Measurements from ENCODE around the gene KIAA0825. TPM values are rescaled to one million over a fixed set of nuclear protein-coding genes. Genes with fewer than 3 reads are reported as not detected.

KIAA0825 gene
- total RNA-seq, 1 donor, result 9.5 TPM

- TF ChIP-seq CTCF (IDR thresholded peaks at IDR 0.05; ENCODE audit: insufficient read depth, low read depth, low read length), result no peak
- H3K4me3 ChIP-seq (ENCODE audit: low read depth, low read length), result no peak overlapping the region
- DNase-seq (ENCODE audit: low read depth), result no peak
Measured at GRCh38 chr5:94375801-94376200, 242.6 kb downstream of the KIAA0825 start.

- H3K4me3 ChIP-seq (ENCODE audit: low read depth, low read length), result no peak overlapping the region
- no peak for TF ChIP-seq CTCF (IDR thresholded peaks at IDR 0.05; ENCODE audit: insufficient read depth, low read depth, low read length)
- DNase-seq (ENCODE audit: low read depth), result no peak
Measured at GRCh38 chr5:94374336-94374735, 244.1 kb downstream of the KIAA0825 start.

- no peak for DNase-seq (ENCODE audit: low read depth)
- no peak for TF ChIP-seq CTCF (IDR thresholded peaks at IDR 0.05; ENCODE audit: insufficient read depth, low read depth, low read length)
- H3K4me3 ChIP-seq (ENCODE audit: low read depth, low read length), result no peak overlapping the region
Measured at GRCh38 chr5:94367900-94368299, 250.5 kb downstream of the KIAA0825 start.

GRCh38 chr5:94366811-94367210, 251.6 kb downstream of the KIAA0825 start:
- TF ChIP-seq CTCF (IDR thresholded peaks at IDR 0.05; ENCODE audit: insufficient read depth, low read depth, low read length), result no peak
- DNase-seq (ENCODE audit: low read depth), result no peak
- H3K4me3 ChIP-seq (ENCODE audit: low read depth, low read length), result no peak overlapping the region

GRCh38 chr5:94362857-94363256, 255.5 kb downstream of the KIAA0825 start:
- no peak for TF ChIP-seq CTCF (IDR thresholded peaks at IDR 0.05; ENCODE audit: insufficient read depth, low read depth, low read length)
- H3K4me3 ChIP-seq (ENCODE audit: low read depth, low read length), result no peak overlapping the region
- DNase-seq (ENCODE audit: low read depth), result no peak

- DNase-seq (ENCODE audit: low read depth), result no peak
- H3K4me3 ChIP-seq (ENCODE audit: low read depth, low read length), result no peak overlapping the region
- TF ChIP-seq CTCF (IDR thresholded peaks at IDR 0.05; ENCODE audit: insufficient read depth, low read depth, low read length), result no peak
Measured at GRCh38 chr5:94361832-94362796, 256.3 kb downstream of the KIAA0825 start.

All from fibroblast of villous mesenchyme (primary cell).